MM.1S (cell line): ENCODE measurements around the gene SHC4.

Experiments
- DNase-seq: peaks from one replicate; pipeline ENCODE4 v3.0.0-alpha.2; 2015
- H2AFZ ChIP-seq: fragments of 300-600 bp; sonication (generic); 2 replicates; pipeline ENCODE4 v1.6.0; 2016; ENCODE audit warnings: antibody characterized with exemption, low read length
- H3F3A ChIP-seq: fragments of 300-600 bp; sonication (generic); 2 replicates; pipeline ENCODE4 v1.6.1; 2016; ENCODE audit warnings: mild to moderate bottlenecking, antibody characterized with exemption, low read length, moderate library complexity, mixed read lengths; ENCODE audit not compliant: insufficient read depth
- H3K27ac ChIP-seq: fragments of 300-600 bp; sonication (generic); 2 replicates; pipeline ENCODE4 v1.5.1; 2016; ENCODE audit warnings: mild to moderate bottlenecking, low read length
- H3K27me3 ChIP-seq: fragments of 300-600 bp; sonication (generic); replicated peaks from 2 replicates; pipeline ENCODE4 v1.6.0; 2016; ENCODE audit warnings: low read length; ENCODE audit not compliant: insufficient read depth
- H3K36me3 ChIP-seq: fragments of 300-600 bp; sonication (generic); replicated peaks from 2 replicates; pipeline ENCODE4 v1.6.1; 2016; ENCODE audit warnings: mild to moderate bottlenecking, low read length, mixed read lengths; ENCODE audit not compliant: insufficient read depth
- H3K4me1 ChIP-seq: fragments of 300-600 bp; sonication (generic); 2 replicates; pipeline ENCODE4 v1.6.1; 2016; ENCODE audit warnings: low read length, mixed read lengths
- H3K4me2 ChIP-seq: fragments of 300-600 bp; sonication (generic); 2 replicates; pipeline ENCODE4 v1.6.0; 2016; ENCODE audit warnings: low read depth, low read length
- H3K4me3 ChIP-seq: fragments of 300-600 bp; sonication (generic); 2 replicates; pipeline ENCODE4 v1.5.1; 2016; ENCODE audit warnings: low read length, mixed read lengths
- H3K79me2 ChIP-seq: fragments of 300-600 bp; sonication (generic); 2 replicates; pipeline ENCODE4 v1.6.1; 2016; ENCODE audit warnings: mixed run types, low read length, mixed read lengths
- H3K9ac ChIP-seq: fragments of 300-600 bp; sonication (generic); 2 replicates; pipeline ENCODE4 v1.6.1; 2016; ENCODE audit warnings: low read length, mixed read lengths
- H3K9me2 ChIP-seq: fragments of 300-600 bp; sonication (generic); replicated peaks from 2 replicates; pipeline ENCODE4 v1.6.1; 2016; ENCODE audit warnings: mild to moderate bottlenecking, low read length, mixed read lengths; ENCODE audit not compliant: insufficient read depth
- H3K9me3 ChIP-seq: fragments of 300-600 bp; sonication (generic); replicated peaks from 2 replicates; pipeline ENCODE4 v1.6.1; 2016; ENCODE audit warnings: mild to moderate bottlenecking, low read length, mixed read lengths; ENCODE audit not compliant: insufficient read depth
- H4K20me1 ChIP-seq: fragments of 300-600 bp; sonication (generic); 2 replicates; pipeline ENCODE4 v1.6.1; 2016; ENCODE audit warnings: mild to moderate bottlenecking, low read length, moderate library complexity, mixed read lengths; ENCODE audit not compliant: insufficient read depth
- CTCF ChIP-seq: fragments of 300-600 bp; sonication (generic); IDR thresholded peaks from 2 replicates; pipeline ENCODE4 v1.5.1; 2016; ENCODE audit warnings: antibody characterized with exemption, low read length, mixed read lengths
- EZH2 ChIP-seq: fragments of 300-600 bp; sonication (generic); optimal IDR thresholded peaks from 2 replicates; pipeline ENCODE3; 2017; ENCODE audit warnings: low read depth, mild to moderate bottlenecking, antibody characterized with exemption, low read length, mixed read lengths
- EZH2phosphoT487 ChIP-seq: fragments of 300-600 bp; sonication (generic); IDR thresholded peaks from 2 replicates; pipeline ENCODE4 v1.6.1; 2018; ENCODE audit warnings: antibody characterized with exemption, low read length

Gene SHC4

GRCh38 chr15:48875241-48875960 is 88.3 kb downstream of the SHC4 start:
- no peaks in the 10 kb centered on the region for H3K4me1 ChIP-seq
- no peak overlapping the region for H3K9ac ChIP-seq
- no peaks in the 10 kb centered on the region for H3K36me3 ChIP-seq
- H3F3A ChIP-seq: peaks cover 6% of the 10 kb centered on the region; the same call in 1 of the 2 replicates
- H4K20me1 ChIP-seq: no peaks in the 10 kb centered on the region
- H3K4me3 ChIP-seq: no peak overlapping the region
- no peaks in the 10 kb centered on the region for H3K9me2 ChIP-seq
- no peak overlapping the region for H3K27ac ChIP-seq
- DNase-seq: no peak
- no peak overlapping the region for H2AFZ ChIP-seq
- peaks cover 21% of the 10 kb centered on the region for H3K79me2 ChIP-seq
- no peak for TF ChIP-seq EZH2phosphoT487
- no peak for TF ChIP-seq CTCF
- TF ChIP-seq EZH2: no peak
- no peaks in the 10 kb centered on the region for H3K9me3 ChIP-seq
- H3K27me3 ChIP-seq: no peaks in the 10 kb centered on the region
- no peak overlapping the region for H3K4me2 ChIP-seq

GRCh38 chr15:48872632-48873031 is 91.1 kb downstream of the SHC4 start:
- no peak for DNase-seq
- H3K4me1 ChIP-seq: no peaks in the 10 kb centered on the region
- H3F3A ChIP-seq: no peaks in the 10 kb centered on the region
- no peaks in the 10 kb centered on the region for H3K9me3 ChIP-seq
- no peak overlapping the region for H2AFZ ChIP-seq
- no peaks in the 10 kb centered on the region for H3K79me2 ChIP-seq
- H3K27me3 ChIP-seq: no peaks in the 10 kb centered on the region
- no peak overlapping the region for H3K4me3 ChIP-seq
- no peak overlapping the region for H3K9ac ChIP-seq
- no peaks in the 10 kb centered on the region for H3K36me3 ChIP-seq
- H3K27ac ChIP-seq: no peak overlapping the region
- H3K4me2 ChIP-seq: no peak overlapping the region
- no peak for TF ChIP-seq EZH2
- H3K9me2 ChIP-seq: no peaks in the 10 kb centered on the region
- no peaks in the 10 kb centered on the region for H4K20me1 ChIP-seq

GRCh38 chr15:48871542-48871941 is 92.2 kb downstream of the SHC4 start:
- H3K4me3 ChIP-seq: no peak overlapping the region
- no peaks in the 10 kb centered on the region for H3K79me2 ChIP-seq
- no peaks in the 10 kb centered on the region for H3F3A ChIP-seq
- H3K4me1 ChIP-seq: no peaks in the 10 kb centered on the region
- H3K27ac ChIP-seq: no peak overlapping the region
- no peak for TF ChIP-seq CTCF
- no peak for TF ChIP-seq EZH2phosphoT487
- TF ChIP-seq EZH2: no peak
- DNase-seq: no peak
- H3K36me3 ChIP-seq: no peaks in the 10 kb centered on the region
- H4K20me1 ChIP-seq: no peaks in the 10 kb centered on the region
- H2AFZ ChIP-seq: no peak overlapping the region
- no peaks in the 10 kb centered on the region for H3K9me3 ChIP-seq
- H3K9ac ChIP-seq: no peak overlapping the region
- H3K27me3 ChIP-seq: no peaks in the 10 kb centered on the region
- no peak overlapping the region for H3K4me2 ChIP-seq
- H3K9me2 ChIP-seq: no peaks in the 10 kb centered on the region

- Histone ChIP-seq H3K4me2 (no peak overlapping the region), H3K4me3 (no peak overlapping the region), H2AFZ (no peak overlapping the region), H3K27ac (no peak overlapping the region), H4K20me1 (no peaks in the 10 kb centered on the region), H3F3A (no peaks in the 10 kb centered on the region), H3K36me3 (no peaks in the 10 kb centered on the region), H3K4me1 (no peaks in the 10 kb centered on the region), H3K9me2 (no peaks in the 10 kb centered on the region), H3K9me3 (no peaks in the 10 kb centered on the region), H3K27me3 (no peaks in the 10 kb centered on the region), H3K79me2 (no peaks in the 10 kb centered on the region), H3K9ac (no peak overlapping the region)
- DNase-seq: no peak
- TF ChIP-seq EZH2: no peak
- no peak for TF ChIP-seq EZH2phosphoT487
- TF ChIP-seq CTCF: no peak
Observed at GRCh38 chr15:48869966-48870365, 93.8 kb downstream of the SHC4 start.
